GM18873 (cell line): Measurements from ENCODE around the gene DMRTB1.

ENCODE experiments used
- ATAC-seq: cut with Tn5 transposase; IDR thresholded peaks from one replicate; pipeline ENCODE4 v1.9.1; 2021; ENCODE audit warnings: mild to moderate bottlenecking, moderate library complexity, moderate number of reproducible peaks; ENCODE audit not compliant: unreplicated experiment, low FRiP score

DMRTB1 gene

GRCh38 chr1:53462769-53463501, 3.7 kb downstream of the DMRTB1 start:
- no peak for ATAC-seq

- no peak for ATAC-seq
Observed at GRCh38 chr1:53463961-53464899, 5.0 kb downstream of the DMRTB1 start.

- no peak for ATAC-seq
Observed at GRCh38 chr1:53465023-53465957, 6.1 kb downstream of the DMRTB1 start.

DNA sequence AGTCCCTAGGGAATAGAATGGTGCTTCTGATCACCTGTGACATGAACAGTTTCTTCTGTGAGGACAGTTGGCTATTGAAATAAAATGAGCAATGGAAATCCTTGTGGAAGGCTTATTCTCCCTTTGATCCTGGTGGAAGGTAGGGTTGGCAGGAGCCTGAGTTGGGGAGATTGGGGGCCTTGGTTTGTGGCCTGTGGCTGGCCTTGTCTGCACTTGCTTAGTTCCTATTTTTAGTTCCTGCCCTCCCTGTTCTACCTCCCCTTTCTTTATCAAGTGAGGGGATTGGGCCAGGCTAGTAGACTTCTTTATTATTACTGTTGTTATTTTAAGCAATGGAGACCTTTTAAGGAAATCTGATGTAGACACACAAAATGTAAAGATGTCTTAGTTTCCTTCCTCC, 8.2 kb downstream of the DMRTB1 start:
- no peak for ATAC-seq

DNA sequence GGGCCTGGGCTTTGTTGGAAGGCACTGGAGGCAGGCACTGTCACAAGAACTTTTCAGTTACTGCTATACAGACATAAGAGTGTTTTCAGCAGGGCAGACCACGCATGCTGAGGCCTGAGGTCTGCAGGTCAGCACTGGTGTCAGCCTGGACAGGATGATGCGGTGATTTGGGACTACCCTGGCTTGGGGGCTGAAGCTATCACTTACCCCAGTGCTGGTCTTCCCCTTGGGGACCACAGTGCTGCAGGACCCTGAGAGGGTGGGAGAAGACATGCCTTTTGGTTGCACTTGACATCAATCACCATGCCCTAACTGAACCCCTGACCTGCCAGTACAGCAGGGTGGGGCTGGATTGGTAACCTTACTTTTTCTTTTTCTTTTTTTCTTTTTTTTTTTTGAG, 9.2 kb downstream of the DMRTB1 start:
- no peak for ATAC-seq

- ATAC-seq, result no peak
Observed at GRCh38 chr1:53469373-53469772, 10.2 kb downstream of the DMRTB1 start.

- no peak for ATAC-seq
Observed at GRCh38 chr1:53470155-53470554, 11.0 kb downstream of the DMRTB1 start.

GRCh38 chr1:53470584-53470983, 11.4 kb downstream of the DMRTB1 start:
- no peak for ATAC-seq

DNA sequence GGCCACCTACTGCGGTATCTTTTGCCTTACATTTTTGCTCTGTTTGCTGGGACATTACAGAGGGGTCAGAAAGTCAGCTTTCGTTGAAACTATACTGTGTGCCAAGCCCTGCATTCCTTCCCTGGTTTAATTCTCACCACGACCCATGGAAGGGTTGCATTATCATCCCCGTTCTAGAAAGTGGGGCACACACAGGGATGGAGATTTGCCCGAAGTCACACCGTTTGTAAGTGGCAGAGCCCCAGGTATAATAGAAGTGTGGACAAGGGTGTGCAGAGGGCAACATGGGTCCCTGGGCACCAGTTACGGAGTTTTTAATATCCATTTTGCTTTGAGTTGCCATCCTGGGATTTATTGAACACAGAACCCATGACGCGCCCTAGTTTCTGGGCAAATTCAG, 11.8 kb downstream of the DMRTB1 start:
- no peak for ATAC-seq

GRCh38 chr1:53473463-53473862, 14.3 kb downstream of the DMRTB1 start:
- no peak for ATAC-seq

DNA sequence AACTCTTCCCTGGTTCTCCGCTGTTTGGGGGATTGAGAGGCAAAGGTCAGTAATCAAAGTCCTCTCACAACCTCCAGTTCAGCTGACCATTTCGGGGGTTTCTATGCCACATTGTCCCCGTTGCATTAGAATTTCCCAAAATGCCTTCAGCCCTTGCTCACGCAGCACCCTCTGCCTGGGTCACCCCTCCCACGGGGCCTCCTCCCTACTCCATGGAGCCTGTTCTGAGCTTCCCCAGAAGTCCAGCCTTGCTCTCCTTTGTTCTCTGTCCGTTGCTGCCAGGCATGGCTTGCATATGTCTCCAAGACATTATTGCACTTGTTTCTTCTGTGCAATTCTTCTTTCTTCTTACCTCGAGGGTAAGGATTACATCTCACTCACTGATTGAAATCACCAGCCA, 16.5 kb downstream of the DMRTB1 start:
- no peak for ATAC-seq

DNA sequence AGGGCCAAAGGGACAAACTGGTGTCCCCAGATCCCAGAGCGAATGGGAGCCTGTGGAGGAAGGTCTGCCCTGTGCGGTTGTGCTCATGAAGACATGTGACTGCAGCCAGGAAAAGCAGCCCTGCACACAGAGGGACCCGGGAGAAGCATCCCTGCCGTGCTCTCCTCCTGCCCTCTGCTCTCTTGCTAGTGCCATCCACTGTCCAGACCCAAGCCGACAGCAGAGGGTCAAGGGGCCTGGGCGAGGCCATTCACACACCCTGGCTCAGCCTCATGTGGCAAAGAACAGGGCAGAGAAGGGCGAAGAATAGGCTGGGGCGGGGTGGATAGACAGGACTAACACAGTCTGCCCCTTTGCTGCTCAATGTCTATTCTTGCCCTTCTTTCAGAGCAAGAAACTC, 17.4 kb downstream of the DMRTB1 start:
- ATAC-seq, result no peak

DNA sequence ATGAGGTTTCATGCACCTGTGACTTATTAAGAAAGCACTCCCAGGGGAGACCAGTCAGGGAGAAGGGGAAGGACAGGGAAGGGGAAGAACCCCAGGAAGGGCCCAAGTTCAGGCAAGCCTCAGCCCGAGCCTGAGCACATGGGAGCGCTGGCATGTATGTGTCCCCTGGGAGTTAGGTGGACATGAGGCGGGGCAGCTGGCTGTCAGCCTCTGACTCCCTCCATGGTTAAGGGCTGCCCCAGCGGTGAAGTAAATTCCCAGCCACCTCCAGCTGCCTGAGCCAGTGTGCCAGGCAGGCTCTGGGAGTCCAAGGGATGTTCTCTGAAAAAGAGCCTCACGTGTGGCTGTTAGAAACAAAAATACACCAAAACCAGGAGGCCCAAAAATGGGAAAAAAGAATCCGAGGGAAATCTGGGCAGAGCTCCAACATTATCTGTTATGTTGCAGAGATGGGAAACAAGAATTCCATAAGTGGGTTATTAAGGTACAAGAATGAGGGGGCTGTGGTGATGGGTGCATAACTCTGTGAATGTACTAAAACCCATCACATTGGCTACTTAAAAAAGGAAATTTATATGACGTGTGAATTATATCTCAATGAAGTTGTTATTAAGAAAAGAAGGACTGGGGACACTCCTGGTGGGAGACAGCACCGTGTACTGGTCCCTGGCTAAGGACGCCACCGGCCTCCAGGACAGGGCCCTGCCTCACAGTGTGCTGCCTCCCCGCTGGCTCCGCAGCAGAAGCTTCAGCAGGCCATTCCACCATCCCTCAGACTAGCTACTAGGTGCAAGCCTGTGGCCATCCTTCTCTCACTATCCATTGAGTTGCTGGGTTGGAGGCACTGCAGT, 18.7 kb downstream of the DMRTB1 start:
- ATAC-seq, result no peak

DNA sequence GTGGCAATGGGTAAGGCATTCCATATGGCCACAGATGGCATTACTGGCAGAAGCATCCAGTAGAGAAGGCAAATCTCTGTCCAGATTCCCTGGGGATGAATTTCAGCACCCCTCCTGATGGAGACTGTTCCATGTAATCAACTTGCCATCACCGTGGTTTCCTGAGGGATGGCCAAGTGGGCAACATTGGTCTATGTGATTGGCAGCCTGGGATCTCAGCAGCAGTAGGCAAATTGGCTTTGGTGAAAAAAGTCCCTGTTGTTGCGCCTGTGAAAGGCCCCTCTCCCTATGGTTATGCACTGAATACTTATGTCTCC, 19.3 kb downstream of the DMRTB1 start:
- no peak for ATAC-seq

DNA sequence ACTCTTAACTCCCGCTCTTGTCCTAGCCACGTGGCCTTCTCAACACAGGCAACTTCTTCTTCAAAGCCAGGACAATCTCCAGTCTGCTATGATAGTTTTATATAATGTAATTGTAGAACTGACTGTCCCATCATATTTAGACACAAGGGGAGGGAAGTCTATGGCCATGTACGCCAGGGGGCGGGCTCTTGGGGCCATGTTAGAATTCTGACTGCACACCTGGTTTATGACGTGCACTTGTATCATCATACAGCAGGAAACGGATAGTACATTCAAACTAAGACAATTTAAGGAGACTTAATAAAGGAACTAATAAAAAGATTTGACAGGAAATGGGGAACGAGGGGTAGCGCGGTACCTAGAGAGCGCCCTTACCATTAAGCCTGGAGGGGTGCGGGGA, 21.5 kb downstream of the DMRTB1 start:
- no peak for ATAC-seq

- ATAC-seq, result no peak
Observed at GRCh38 chr1:53481456-53481855, 22.3 kb downstream of the DMRTB1 start.

GRCh38 chr1:53482441-53483153, 23.4 kb downstream of the DMRTB1 start:
- ATAC-seq, result no peak

GRCh38 chr1:53483170-53483569, 24.0 kb downstream of the DMRTB1 start:
- no peak for ATAC-seq

DNA sequence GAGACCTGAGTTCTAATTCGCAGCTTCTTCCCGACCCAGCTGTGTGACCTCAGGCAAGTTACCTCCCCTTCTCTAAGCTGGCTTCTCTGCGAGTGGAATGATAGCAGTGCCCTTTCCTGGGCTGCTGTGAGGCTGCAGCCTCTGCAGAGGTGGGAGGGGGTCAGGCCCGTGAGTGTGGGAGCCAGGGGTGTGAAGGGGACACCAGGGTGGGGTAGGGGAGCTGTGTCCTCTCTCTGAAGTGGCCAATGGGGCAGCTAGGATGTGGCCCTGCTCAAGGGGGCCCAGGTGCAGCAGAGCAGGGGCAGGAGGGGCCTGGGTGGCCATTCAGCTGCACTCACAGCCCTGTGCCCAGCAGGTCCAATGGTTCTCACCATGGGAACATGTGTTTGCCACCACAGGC, 24.5 kb downstream of the DMRTB1 start:
- no peak for ATAC-seq
